Measurements from ENCODE around the gene STAM.

Gene STAM

DNA sequence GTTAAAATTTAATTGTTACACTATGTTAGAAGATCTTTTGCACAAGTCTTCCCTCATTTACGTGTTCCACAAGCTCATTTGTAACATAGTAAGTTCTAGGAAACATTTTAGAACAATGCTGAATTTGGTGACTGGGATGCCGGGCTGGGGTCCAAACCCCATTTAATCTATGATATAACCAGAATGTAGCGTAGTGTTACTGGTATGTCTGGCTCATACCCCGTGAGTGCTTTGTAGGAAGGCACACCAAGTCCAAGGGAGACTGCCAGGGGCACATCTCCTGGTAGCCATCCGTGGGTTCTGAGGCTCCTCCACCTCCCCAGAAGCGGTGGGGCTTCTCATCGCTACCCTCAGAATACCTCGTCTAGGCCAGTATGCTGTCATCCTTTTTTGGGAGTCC lies 86.7 kb downstream of the STAM start:
- DNase-seq (ENCODE audit: low read depth): no peak

DNA sequence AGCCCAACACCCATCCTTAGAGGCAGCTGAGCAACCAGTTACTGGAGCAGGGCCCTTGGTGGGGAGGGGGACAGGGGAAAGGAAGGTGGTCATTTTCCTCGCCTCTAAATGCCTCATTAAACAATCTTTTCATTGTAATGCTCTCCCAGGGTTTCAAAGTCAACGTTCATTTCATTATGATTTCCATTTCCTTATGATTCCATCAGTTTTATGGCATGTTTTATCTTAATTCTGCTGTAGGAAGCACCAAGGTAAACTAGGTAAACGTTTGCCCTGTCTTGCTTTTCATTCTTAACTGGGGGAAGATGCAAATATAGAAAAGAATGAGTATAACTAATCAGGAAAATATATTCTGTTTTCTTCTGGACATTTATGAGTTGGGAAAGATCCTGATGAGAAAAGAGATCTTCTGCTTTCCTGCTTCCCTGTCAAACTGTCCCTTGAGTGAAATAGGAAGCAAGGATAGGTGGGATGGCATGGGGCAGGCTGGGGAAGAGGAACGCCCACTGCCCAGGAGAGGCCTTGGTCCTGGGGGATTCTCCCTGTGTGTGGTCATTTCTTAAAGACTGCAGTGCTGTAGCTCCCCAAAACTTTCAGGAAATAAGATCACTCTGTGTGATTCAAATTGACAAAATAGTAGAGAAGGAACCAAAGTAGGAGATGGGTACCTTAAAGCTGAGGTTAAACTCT lies 87.5 kb downstream of the STAM start:
- DNase-seq (ENCODE audit: low read depth): no peak

DNA sequence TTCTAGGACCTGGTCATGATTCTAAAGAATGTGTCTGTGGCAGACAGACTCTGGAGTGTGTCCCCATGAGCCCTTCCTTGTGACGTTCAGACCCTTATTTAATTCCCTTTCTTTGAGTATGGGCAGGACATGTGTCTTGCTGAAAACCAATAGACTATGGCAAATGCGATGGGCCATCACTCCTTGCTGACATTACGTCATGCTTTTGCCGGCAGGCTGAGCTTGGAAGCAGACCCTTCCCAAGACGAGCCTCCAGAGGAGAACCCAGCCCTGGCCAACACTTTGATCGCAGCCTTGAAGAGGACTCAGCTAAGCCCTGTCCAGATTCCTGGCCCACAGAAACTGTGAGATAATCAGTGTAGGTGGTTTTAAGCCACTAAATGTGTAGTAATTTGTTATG lies 89.7 kb downstream of the STAM start:
- no peak for DNase-seq (ENCODE audit: low read depth)

DNA sequence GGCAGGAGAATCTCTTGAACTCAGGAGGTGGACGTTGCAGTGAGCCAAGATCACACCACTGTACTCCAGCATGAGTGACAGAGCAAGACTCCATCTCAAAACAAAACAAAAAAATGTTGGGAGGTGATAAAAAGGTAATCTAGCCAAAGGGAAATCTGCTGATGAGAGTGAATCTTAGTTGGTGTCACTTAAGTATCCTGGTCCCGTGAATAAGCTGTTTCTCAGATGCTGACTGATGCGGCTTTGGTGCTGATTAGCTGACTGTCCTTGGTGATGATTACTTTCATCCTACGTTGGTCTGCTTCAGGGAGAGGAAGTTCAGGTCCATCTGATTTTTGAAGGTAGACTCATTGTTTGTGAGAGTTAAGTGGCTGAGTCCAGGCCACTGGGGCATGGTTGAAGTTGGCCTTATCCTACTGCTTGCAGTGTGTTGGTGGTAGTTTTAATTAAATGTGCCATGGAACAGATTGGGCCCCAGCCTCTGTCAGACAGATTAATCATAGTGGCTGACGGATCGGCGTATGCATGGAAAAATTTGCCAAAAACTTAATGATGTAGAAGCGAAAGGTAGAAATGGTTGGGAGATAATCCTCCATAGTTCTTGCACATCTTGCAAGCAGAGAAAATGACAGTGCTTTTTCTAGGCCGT lies 90.6 kb downstream of the STAM start:
- DNase-seq (ENCODE audit: low read depth): no peak

DNA sequence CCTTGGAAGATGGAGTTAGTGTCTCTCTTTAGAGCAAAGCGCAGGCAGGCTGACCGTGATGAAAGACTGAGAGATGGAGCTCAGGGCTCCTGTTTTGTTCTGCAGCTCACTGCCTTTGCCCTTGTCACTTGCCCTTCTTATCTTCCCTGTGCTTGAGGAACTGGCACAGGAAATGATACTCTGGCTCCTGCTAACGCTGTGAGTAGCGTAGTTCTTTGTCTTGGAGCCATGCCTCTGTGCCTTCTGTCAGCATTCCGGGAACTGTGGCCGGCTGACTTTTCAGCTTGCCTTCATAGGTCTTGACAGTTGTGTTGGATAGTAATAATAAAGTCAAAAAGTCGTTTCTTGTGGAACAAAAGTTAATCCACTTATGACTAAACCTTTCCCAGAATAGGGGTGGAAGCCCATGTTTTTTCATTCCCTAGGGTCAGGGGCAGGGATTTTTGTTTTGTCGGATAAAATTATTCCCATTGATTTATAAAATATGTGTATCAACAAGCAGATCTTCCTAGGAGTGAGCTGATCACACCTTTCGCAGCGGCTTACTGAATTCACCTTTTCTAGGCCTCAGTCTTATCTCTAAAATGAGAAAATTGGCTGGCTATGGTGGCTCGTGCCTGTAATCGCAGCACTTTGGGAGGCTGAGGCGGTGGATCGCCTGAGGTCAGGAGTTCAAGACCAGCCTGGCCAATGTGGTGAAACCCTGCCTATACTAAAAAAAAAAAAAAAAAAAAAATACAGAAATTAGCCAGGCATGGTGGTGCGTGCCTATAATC lies 91.4 kb downstream of the STAM start:
- no peak for DNase-seq (ENCODE audit: low read depth)

DNA sequence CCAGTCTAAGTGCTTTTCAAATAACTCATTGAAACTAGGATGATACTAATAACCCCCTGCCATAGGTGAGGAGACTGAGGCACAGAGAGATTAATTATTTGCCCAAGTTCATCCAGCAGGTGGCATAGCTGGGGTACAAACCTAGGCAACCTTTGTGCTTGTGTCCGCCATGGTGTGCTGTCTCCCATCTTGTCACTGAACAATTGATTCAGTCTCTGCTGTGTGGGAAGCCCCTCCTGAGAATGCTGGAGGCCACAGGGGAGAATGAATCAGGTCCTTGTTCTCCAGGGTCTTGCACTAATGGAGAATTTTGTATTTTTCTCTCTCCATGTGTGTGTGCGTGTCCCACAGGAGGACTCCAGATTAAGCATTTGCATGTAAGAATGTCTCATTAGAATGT lies 92.3 kb downstream of the STAM start:
- DNase-seq (ENCODE audit: low read depth): no peak

DNA sequence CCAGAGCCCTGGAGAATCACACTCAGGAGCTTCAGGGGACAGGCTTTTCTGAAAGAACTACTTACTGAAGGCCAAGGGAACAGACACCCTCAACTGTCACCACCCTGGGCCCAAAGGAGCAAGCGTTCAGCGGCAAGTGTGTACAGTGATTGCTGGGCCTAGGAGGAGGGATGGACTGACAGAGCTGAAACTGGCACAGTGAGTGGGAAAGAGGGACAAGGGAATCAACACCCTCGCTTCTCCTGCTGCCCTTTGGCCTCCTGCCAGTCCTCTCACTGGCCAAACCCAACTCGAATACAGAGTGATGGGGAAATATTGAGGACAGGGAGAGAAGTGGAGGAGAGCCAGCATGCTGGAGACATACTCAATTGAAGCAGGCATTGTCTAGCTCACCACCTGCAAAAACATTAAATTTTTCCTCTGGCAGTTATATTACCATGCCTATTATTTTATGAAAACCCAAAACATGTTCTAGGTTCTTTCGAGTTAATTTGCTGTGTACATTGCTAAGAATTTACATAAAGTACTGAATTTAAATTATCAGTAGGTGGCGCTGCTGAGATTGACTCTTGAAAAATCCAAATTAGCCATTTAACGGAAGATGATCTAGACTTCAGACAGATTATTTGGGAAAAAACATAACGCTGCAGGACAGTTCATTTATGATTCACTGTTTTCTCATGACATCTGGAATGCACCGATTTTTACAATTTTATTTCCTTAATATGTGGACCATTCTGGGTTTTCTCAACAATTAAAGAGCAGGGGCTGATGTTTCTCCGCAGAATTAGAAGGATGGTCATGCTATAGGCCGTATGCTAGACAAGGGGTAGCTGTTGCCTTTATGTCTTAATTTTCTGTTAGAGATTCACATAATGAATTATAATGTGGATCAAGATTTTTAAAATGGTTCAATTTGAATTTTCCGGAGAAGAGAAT lies 93.3 kb downstream of the STAM start:
- no peak for DNase-seq (ENCODE audit: low read depth)

DNA sequence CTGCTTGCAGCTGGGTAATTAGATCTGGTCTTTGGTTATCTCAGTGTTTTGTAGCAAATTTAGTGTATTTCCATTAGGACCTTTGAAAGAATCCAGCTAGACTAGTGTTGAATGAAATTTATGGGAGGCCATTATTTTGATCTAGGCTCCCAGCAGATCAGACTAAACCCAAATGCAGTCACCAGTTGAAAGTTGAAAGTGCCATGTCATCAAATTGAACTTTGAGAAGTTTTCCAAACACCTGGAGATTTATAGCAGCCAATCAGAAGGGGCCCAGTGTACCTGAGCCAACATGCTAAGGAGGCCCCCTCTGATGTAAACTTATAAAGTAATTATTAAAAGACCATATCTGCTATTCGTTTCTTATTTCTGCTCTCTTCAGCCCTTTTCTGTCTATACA lies 96.7 kb downstream of the STAM start:
- no peak for DNase-seq (ENCODE audit: low read depth)

DNA sequence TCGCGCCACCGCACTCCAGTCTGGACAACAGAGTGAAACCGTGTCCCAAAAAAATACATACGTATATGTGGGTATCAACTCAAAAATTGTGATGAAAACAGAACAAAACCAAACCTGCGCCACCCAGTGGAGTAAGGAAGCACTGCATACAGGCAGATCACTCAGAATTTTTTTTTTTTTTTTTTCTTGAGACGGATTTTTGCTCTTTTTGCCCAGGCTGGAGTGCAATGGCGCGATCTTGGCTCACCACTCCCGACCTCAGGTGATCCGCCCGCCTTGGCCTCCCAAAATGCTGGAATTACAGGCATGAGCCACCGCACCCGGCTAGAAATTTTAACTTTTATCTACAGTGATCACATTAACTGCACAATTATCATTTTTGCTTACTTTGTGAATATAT lies 99.0 kb downstream of the STAM start:
- DNase-seq (ENCODE audit: low read depth): no peak

DNA sequence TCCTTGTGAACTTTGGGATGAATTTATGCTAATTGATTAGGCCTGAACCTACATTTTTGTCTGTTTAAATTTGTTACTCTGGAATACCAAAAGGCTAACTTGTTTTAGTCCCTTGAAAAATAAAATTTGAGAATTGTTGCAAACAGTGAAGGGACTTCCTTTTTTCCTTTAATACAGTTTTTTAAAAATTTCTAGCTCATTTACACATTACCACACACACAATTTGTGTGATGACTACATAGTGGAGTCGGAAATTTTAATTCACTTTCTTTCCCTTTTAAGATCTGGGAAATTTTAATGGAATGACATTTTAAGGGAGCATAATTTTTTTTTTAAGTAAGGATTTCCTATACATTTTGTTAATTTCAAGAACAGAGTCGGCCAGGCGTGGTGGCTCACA lies 99.5 kb downstream of the STAM start:
- no peak for DNase-seq (ENCODE audit: low read depth)

DNA sequence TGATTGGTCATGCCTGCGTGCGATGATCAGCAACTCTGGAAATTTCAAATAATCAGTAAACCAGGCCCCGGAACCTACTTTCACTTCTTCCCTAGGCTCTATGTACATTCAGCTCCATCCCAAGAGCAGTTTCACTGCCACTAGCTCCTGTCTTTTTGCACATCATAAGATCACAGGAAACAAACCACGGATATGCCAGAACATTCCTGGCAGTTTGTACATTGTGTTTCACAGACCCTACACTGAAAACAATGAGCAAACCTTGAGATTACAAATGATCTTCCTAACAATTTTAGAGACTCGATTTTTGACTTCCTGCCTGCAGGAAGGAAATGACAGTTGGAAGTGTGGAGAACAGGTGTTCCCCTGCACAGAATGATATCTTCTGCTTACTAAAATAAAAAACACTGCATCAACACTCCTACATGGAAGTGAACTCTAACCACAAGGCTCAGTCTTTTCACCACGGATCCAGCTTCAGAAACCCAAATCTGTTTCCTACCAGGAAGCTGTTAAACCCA lies 100.5 kb downstream of the STAM start:
- no peak for DNase-seq (ENCODE audit: low read depth)

DNA sequence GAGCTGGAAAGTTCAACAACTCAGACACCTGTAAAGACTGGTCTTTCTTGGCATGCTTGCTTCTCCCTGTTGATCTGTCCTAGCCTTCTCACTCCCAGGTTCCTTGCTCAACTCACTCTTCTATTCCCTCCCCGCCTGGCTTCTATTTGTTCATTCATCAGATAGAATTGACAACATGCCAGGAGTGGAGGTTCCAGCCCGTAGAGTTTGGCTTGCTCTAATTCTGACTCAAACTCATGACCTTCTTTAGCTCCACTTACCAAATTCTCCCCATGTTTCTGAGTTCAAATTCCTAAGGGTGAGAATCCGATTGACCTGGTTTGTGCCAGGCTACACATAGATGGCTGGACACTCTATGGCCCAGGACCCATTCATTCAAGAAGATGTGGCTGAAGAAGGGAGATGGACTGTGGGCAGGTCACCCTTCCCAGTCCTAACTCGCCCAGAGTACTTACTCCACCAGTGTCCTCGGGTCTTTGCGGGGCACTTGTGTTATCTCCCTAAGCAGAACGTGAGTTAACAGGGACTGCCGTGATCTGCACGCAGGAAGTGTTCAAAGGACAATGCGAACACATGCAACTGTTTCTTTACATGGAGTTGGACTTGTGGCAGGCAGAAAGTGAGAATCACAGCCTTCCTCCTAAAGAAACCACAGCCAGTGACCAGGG lies 104.1 kb downstream of the STAM start:
- DNase-seq (ENCODE audit: low read depth): no peak

DNA sequence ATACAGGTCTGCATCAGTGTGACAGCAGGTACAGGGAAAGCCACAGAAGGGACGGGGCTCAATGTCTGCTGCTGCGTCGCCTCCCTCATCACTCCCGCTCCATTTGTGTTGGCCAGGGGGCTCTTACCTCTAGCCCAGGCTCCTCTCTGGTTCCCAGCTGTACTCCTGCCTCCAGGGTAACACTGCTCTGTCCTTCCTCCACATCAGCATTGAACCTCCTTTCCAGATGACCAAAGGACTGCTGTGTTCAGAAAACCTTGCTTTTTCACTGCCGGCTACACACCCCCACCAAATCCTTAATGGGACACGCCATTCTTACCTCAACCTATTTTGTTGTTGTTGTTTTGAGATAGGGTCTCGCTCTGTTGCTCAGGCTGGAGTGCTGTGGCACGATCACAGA lies 105.9 kb downstream of the STAM start:
- DNase-seq (ENCODE audit: low read depth): no peak

DNA sequence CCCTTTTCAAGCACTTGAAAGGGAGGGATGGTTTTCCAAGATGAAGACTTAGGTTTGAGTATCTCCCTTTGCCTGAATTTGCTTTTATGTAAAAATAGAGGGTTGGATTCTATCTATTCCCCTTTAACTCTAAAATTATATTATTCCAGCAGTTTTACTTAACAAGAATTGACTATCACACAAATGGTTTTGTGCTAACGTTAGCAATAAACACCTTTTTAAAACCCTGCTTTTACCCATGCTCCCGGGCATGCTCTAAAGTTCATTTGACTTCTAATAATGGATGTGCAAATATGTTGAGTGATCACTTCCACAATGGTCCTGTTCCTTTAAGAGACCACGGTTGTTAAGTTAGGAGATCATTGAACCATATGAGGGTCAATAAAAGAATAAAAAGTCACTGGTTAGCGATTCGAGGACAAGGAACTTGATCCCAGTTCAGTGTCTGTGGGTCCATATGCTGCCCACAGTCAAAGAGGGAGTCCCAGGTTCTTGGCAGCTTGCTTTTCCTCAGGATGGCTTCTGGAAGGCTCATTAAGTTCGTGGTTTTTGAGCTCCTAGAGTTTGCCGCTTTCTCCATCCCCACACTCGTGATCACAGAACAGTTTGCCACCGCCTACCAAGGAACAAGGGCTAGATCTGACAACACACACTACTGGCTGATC lies 108.0 kb downstream of the STAM start, which contains the start of gene TMEM236:
TMEM236 (plus strand) TSS at position 421 of the 665 bp plus-strand sequence; CDS start at position 516, 95 bp downstream.
- DNase-seq (ENCODE audit: low read depth): no peak

DNA sequence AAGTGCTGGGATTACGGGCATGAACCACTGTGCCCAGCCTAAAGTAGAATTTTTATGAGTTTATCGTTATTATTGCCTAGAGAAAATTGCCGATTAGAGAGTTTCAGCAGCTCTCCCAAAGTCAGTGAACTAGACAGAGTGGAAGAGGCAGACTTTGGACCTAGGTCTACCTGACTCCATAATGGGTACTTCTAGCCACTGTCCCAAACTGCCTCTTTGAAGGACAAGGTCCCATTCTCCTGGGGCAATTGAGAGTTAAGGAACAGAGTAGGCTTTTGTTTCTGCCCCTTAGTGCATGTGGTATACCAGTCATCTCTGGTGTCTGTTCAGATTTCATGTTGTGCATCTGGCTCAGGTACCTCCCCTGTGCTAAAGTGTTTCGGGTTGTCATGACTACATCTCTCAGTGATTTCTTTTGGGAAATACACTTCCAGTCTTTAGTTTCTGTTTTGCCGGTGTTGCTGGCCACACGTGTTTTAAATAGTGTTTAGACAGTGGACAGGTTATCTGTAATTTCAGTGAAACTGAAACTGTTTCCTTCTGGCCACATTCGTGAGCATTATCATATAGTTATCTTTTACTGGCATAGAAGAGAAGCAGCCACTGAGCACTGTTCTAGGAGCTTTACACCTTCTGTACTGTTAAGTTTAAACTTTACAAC lies 112.7 kb downstream of the STAM start:
- no peak for DNase-seq (ENCODE audit: low read depth)

DNA sequence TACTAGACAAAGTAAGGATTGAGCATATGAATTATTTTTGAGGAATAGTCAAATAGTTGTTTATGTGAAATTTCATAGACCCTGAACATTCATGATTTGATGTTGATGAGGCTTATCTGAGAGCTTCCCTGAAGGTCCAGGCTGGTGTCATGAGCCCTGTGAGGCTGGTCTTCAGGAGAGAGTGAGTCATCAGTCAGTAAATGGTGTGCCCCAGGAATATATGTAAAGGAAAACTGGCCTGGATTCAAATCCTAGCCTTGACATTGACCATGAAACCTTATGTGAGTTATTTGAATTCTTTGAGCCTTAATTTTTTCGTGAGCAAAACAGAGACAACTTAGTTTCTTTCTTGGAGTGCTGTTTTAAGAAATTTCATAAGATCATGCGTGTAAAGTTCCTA lies 114.2 kb downstream of the STAM start:
- no peak for DNase-seq (ENCODE audit: low read depth)

DNA sequence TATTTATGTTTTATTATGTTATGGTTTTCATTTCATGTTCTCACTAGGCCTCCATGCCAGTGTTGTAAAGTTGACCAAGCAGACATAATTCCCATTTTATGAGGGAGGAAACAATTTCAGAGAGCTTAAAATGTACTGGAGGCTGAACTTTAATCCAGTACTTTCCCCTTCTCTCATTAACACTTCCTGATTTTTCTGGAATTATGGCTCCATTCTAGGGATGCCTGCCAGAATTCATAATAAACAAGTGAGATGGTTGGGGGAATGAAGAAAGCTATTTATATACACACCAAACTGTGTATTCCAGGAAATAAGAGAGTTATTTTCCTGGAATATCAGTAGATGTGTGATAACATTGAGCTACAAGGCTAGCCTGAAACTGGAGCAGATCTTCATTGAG lies 114.9 kb downstream of the STAM start:
- DNase-seq (ENCODE audit: low read depth): no peak

DNA sequence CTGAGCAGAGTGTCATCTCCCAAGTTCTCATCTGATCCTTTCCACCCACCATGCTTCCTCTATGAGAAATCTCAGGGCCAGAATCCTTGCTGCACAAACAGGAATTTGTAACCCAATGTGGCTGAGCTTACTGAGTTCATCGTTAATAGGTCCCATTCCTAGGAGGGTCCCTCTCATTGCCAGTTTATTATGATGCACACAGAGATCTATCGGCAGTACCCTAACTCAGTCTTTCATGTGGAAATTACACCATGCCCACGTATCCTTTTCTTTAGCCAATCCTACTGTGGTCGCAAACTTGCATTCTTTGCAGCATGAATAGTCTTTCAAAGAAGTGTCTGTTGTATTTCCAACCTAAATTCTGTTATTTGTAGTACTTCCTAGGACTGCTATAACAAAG lies 120.2 kb downstream of the STAM start:
- DNase-seq (ENCODE audit: low read depth): no peak

DNA sequence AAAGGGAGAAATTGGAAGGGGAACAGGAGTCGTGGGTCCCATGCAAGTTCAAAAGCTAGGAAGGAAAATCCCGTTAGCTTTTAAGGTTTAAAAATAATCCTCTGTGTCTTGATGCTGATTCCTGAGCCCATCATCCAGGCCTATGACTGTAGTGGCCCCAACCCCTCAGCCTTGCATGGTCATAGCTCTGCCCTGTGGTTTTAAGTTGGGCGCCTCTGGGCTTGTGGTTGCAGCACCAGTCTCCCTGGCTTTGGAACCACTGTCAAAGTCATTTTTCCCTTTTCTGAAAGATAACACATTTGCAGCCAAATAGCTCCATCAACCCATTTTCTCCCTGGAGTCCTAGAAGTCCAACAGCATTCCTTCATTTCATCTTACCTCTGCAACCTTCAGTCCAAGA lies 121.7 kb downstream of the STAM start:
- DNase-seq (ENCODE audit: low read depth): no peak

Measured in GM04504 (cell line).